Embryonic facial prominence (tissue), 1 donor: ENCODE results near the gene DVL1.
"Not testable (repeated sequence)": the region's sequence is repeated elsewhere in the genome, so short reads cannot be mapped to it uniquely, and the experiment has no call there.

Source experiments
- DNase-seq: peaks from one replicate; pipeline ENCODE4 v3.0.0-alpha.2; 2016; ENCODE audit errors: extremely low spot score

DVL1 gene

GRCh38 chr1:1373815-1374588, 24.8 kb upstream of the DVL1 start:
- DNase-seq = no peak

GRCh38 chr1:1373051-1373814, 24.0 kb upstream of the DVL1 start:
- no peak for DNase-seq

GRCh38 chr1:1371746-1372711, 22.8 kb upstream of the DVL1 start:
- DNase-seq = no peak

- DNase-seq = no peak
Measured at GRCh38 chr1:1371364-1371745, 22.1 kb upstream of the DVL1 start.

- no peak for DNase-seq
Measured at GRCh38 chr1:1370771-1371300, 21.6 kb upstream of the DVL1 start.

GRCh38 chr1:1370094-1370493, 20.9 kb upstream of the DVL1 start:
- DNase-seq = not testable (repeated sequence)

GRCh38 chr1:1367315-1367714, 18.1 kb upstream of the DVL1 start:
- no peak for DNase-seq

- no peak for DNase-seq
Measured at GRCh38 chr1:1366699-1367066, 17.5 kb upstream of the DVL1 start.

GRCh38 chr1:1365875-1366698, 16.9 kb upstream of the DVL1 start:
- DNase-seq = no peak

- DNase-seq = no peak
Measured at GRCh38 chr1:1364266-1364665, 15.0 kb upstream of the DVL1 start.

- no peak for DNase-seq
Measured at GRCh38 chr1:1361982-1362423, 12.8 kb upstream of the DVL1 start.

GRCh38 chr1:1361233-1361981, 12.2 kb upstream of the DVL1 start:
- no peak for DNase-seq

- DNase-seq = no peak
Measured at GRCh38 chr1:1360506-1361169, 11.4 kb upstream of the DVL1 start.

GRCh38 chr1:1359664-1360468, 10.6 kb upstream of the DVL1 start:
- peak; percentile 49 for DNase-seq

GRCh38 chr1:1359308-1359663, 10.1 kb upstream of the DVL1 start:
- DNase-seq = peak; percentile 77

GRCh38 chr1:1358433-1359271, 9.4 kb upstream of the DVL1 start, which contains the start of gene MXRA8:
Gene MXRA8 (minus strand): TSS chr1:1358555. CDS start chr1:1358504, 51 bp downstream.
- DNase-seq = peak; percentile 57

GRCh38 chr1:1357871-1358432, 8.7 kb upstream of the DVL1 start:
- no peak for DNase-seq
